RKO (cell line): Measurements from ENCODE around the gene OR52E8.
A peak's percentile ranks its signal among the peaks of the same experiment; 100 is the strongest.

Experiments
- DNase-seq: peaks from one replicate; pipeline ENCODE4 v3.0.0-alpha.2; 2016; ENCODE audit warnings: low spot score

OR52E8 gene

DNA sequence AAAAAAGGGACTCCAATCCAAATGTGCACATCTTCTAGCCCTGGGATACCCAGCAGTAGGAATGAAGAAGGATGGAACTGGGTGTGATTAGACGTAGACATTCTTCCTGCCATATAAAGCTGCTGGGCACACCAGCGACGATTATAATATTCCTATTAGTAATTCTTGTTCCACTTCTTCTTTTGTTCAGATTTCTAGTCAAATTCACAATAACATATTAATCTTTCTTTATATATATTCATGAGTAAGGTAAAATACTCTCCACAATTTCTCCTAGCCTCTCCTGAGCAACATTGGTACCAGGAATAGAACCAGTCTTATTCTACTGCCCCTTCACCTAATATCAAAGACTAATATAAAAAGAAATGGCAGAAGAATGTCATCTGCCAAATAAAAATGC lies at the start of gene OR52E8:
Gene OR52E8 (minus strand): TSS at position 101 of the 400 bp plus-strand sequence. CDS start 0 bp downstream, at position 101.
- no peak for DNase-seq

- DNase-seq = no peak
Observed at GRCh38 chr11:5899534-5899933, 42.0 kb upstream of the OR52E8 start.

- DNase-seq = no peak
Observed at GRCh38 chr11:5892908-5893307, 35.4 kb upstream of the OR52E8 start, which contains the start of gene OR52E5. OR52E5 (plus strand) TSS chr11:5893208; CDS start chr11:5900777, 7,569 bp downstream.

DNA sequence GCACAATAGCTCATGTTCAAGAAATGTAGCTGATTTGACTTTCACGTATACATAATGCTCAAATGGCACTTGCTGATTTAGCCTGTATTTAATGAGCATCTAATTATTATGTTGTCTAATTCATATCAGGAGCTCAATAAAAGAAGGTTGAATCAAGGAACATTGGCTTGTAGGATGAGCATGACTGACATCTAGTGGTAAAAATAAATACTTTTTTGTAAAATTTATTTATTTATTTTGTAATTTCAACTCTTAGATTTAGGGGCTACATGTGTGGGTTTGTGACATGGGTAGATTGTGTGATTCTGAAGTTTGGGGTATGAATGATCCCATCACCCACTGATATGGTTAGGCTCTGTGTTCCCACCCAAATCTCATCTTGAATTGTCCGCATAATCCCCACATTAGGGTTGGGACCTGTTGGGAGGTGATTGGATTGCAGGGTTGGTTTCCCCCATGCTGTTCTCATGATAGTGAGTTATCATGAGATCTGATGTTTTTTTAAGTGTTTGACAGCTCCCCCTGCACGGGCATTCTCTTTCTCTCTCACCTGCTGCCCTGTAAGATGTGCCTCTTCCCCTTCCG lies 33.8 kb upstream of the OR52E8 start:
- DNase-seq = peak; percentile 55

DNA sequence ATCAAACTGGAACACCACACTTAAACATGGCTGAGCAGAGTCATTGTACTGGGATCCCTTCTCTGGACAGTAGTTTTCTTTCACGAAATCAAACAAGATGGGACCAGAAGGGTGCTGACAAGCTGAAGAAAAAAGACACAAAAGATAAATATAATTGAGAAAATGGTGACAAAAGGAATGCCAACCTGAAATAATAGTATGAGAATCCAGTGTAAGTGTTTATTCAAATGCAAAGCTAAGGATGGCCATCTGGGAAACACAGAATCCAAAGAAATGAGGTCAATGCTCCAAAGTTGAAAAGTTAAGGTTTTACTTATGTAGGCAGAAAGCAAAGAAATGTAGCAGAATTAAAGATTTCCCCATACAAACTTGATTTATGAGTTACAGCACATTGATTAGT lies 30.2 kb upstream of the OR52E8 start:
- DNase-seq = no peak

- DNase-seq = no peak
Observed at GRCh38 chr11:5887172-5887571, 29.7 kb upstream of the OR52E8 start.

GRCh38 chr11:5881756-5882155 lies 24.3 kb upstream of the OR52E8 start:
- DNase-seq = no peak

DNA sequence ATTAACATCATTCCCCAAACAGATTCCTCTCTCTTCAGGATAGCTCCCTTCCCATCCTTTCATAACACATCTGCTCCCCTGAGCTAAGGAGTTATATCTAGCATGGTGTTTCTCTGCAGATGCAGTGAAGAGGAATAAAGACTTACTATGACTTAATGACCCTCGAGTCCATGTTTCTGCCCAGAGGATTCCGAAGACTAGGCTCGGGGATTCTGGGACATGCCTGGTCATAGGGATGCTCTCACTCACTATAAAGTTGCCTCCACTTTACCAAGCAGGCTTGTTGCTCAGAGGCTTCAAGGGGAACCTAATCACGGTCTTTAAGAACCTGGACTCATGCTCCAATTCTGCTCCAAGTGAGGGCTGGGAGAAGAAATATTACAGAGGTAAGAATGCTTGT lies 22.8 kb upstream of the OR52E8 start, which contains the start of gene OR52E4:
Gene OR52E4 (plus strand): TSS at position 301 of the 400 bp plus-strand sequence. CDS start 3,664 bp downstream, outside the sequence.
- DNase-seq = no peak

- DNase-seq = no peak
Observed at GRCh38 chr11:5878564-5878963, 21.1 kb upstream of the OR52E8 start.

GRCh38 chr11:5865826-5866225 lies 8.3 kb upstream of the OR52E8 start:
- DNase-seq = no peak

- no peak for DNase-seq
Observed at GRCh38 chr11:5851002-5851401, 6.5 kb downstream of the OR52E8 start.

DNA sequence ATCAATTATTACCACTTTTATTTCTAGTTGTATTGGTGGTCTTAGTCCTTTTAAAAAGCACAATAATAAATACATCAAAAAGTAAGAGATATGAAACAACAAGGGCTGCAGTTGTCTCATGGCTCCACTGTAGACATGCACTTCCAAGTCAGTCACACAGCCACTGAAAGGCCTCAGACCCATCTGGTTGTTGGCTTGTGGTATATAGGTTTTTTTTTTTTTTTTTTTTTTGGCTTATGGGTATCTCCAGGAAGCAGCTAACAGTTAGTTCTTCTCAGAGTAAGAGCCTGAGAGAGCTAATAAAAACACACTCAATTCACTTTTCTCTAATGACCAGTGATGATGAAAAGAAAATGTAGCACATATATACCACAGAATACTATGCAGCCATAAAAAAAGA lies 9.8 kb downstream of the OR52E8 start:
- DNase-seq = no peak

DNA sequence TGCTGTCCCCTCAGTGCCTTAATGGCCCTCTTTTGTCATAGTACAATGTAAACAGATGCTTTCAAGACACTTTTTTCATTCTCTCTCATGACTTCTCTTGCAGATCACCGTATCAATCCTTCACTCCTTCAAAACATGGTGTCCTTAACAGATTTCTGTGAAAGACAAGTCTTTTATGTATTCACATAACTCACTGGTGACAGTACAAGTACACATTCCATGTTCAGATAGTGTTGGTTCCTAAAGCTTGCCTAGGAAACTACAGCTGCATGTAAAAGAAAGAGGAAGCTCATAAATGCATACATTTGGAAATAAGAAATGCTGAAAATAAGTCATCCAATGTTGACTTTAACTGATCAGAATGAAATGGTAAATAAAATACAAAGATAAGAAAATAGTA lies 10.8 kb downstream of the OR52E8 start:
- no peak for DNase-seq

- DNase-seq = no peak
Observed at GRCh38 chr11:5841797-5842196, 15.7 kb downstream of the OR52E8 start, which contains the start of gene OR52E6. OR52E6 (minus strand) TSS chr11:5841897; CDS start chr11:5841897, 0 bp downstream.

GRCh38 chr11:5837695-5838094 lies 19.8 kb downstream of the OR52E8 start:
- DNase-seq = no peak

GRCh38 chr11:5833446-5833845 lies 24.0 kb downstream of the OR52E8 start:
- no peak for DNase-seq

DNA sequence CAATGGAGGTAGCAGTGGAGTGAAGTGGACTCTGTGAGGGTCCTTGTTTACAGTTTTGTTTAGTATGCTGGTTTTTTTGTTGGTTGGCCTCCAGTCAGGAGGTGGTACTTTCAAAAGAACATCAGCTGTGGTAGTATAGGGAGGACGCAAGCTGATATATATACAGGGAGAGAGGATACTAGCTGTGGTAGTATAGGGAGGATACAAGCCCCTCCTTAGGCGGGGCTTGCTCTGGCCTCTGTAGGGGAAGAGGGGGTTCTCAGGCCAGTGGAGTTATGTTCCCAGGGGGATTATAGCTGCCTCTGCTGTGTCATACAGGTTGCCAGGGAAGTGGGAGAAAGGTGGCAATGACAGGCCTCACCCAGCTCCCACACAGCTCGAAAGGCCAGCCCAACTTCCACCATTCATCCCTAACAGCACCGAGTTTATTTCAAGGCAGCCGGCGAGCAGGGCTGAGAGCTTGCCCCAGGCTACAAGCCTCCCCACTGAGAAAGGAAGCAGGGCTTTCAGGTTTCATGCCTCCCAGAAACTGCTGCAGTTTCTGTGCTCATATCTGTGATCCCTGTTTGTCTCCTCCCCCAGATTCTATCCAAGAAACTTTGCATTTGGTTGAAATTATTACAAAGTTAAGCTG lies 26.2 kb downstream of the OR52E8 start:
- DNase-seq = no peak

GRCh38 chr11:5818245-5818886 lies 39.1 kb downstream of the OR52E8 start:
- no peak for DNase-seq

DNA sequence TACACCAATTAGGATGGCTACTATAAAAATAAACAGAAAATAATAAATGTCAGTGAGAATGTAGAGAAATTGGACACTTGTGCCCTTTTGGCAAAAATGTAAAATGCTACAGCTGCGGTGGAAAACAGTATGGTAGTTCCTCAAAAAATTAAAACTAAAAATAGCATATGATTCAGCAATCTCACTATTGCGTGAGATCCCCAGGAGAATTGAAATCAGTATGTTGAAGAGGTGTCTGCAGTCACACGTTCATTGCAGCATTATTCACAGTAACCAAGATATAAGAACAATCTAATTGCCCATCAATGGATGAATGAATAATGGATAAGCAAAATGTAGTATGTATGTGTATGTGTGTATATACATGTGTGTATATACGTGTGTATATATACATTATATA lies 42.0 kb downstream of the OR52E8 start:
- DNase-seq = no peak

- DNase-seq = no peak
Observed at GRCh38 chr11:5809905-5810795, 47.3 kb downstream of the OR52E8 start.

GRCh38 chr11:5809122-5809519 lies 48.4 kb downstream of the OR52E8 start:
- DNase-seq = no peak

GRCh38 chr11:5808500-5809121 lies 48.9 kb downstream of the OR52E8 start, which contains the start of gene OR52N2:
OR52N2 (plus strand) TSS chr11:5808924; CDS start chr11:5820336, 11,412 bp downstream.
- peak; percentile 66 for DNase-seq
